HG02840 (cell line): ENCODE measurements around the gene NUCB1.

Experiments
- ATAC-seq: cut with Tn5 transposase; IDR thresholded peaks from one replicate; pipeline ENCODE4 v1.9.1; 2021; ENCODE audit warnings: mild to moderate bottlenecking, moderate library complexity, moderate number of reproducible peaks; ENCODE audit not compliant: unreplicated experiment, low FRiP score

NUCB1 gene

DNA sequence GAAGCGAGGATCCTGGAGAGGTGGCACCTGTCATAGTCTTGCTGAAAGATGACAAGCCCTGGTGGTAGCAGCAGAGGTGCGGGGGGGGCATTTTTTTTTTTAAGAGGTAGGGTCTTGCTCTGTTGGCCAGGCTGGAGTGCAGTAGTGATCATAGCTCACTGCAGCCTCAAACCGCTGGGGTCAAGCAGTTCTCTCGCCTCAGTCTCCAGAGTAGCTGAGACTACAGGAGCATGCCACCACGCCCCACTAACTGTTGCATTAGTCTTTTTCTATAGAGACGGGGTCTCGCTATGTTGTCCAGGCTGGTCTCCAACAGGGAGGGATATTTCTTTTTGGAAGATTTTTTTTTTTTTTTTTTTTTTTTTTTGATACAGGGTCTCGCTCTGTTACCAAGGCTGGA is 57.9 kb downstream of the NUCB1 start:
- no peak for ATAC-seq

DNA sequence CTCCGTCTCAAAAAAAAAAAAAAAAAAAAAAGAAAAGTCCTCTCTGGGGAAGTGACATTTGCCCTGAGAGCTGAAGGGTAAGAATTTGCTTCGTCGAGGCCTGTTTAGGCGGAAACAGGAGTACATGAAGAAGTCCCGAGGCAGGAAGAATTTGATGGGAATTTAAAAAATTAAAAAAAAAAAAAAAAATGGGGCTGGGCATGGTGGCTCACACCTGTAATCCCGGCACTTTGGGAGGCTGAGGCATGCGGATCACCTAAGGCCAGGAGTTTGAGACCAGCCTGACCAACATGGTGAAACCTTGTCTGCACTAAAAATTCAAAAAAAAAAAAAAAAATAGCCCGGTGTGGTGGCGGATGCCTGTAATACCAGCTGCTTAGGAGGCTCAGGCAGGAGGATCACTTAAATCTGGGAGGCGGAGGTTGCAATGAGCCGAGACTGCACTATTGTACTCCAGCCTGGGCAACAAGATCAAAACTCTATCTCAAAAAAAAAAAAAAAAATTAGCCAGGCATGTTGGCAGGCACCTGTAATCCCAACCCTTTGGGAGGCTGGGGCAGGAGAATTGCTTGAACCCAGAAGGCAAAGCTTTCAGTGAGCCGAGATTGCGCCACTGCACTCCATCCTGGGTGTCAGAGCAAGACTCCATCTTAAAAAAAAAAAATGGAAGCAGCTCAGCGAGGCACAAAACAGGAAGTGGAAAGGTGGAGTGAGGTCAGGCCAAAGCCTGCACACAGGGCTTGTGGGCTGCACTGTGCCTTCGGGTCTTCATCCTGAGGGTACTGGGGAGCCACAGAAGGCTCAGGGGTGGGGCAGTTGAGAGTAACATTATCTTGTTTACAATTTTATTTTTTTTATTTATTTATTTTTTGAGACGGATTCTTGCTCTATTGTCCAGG is 59.5 kb downstream of the NUCB1 start:
- ATAC-seq: no peak

DNA sequence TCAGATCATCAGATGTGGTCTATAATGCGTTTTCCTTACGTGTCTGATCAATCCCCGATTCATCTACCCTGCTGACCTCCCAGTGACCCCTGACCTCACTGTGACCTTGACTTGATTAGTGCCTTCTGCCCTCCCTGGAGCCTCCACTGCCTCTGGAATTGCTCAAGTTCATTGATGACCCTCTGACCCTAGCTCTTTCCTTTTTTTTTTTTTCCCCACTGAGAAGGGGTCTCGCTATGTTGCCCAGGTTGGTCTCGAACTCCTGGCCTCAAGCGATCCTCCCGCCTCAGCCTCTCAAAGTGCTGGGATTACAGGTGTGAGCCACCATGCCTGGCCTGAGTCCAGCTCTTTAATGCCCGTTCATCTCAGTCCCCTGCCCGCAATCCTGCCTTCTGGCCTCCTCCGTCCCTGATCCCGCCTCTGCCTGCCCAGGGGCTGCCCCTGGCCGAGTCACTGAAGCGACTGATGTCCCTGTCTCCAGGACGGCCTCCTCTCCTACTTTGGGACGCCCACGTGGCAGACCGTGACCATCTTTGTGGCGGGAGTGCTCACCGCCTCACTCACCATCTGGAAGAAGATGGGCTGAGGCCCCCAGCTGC is 61.0 kb downstream of the NUCB1 start:
- no peak for ATAC-seq

DNA sequence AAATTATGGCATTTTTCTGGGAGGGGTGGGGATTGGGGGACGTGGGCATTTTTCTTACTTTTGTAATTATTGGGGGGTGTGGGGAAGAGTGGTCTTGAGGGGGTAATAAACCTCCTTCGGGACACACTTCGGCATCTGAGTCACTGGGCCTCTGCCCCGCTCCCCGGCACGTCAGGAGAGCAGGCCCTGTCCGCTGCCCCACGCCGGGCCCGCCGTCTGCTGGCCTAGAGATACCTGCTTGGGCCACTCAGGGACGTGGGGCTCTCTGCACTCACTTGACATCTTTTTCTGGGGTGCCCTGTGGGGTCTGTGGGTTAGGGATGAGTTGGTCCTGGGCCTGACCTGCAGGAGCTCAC is 61.5 kb downstream of the NUCB1 start:
- ATAC-seq: no peak

DNA sequence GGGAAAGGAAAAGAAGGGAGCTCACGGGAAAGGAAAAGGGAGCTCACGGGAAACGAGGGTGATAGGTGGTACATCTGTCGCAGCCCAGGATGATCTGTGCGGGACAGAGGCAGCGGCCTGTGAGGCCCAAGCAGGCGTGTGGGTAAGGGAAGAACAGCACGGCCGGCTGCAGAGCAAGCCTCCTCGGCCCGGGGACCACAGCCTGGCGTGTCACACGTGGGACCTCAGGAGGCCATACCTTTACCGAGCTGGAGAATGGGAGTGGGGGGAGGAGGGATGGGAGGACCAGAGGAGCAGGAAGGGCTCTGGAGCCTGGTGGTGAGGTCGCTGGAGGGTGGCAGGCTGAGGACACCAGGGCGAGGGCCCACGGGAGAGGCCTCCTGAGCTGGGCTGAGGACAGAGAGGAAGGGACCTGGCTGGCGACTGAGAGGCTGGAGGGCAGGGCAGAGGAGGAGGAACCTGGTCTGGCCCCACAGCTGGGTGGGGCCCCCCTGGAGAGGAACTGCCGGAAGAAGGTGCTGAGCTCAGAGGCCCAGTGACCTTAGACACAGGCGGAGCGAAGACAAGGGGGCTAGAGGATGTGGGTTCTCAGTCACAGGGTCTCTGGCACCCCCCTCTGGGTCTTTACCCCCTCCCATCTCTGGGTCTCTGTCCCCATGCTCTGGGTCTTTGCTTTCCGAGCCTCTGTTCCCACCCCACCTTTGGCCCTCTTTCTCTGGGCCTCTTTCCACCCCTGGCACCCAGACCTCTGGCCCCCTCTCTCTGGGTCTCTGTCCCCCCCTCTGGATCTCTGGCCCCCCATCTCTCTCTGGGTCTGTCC is 62.1 kb downstream of the NUCB1 start:
- no peak for ATAC-seq

DNA sequence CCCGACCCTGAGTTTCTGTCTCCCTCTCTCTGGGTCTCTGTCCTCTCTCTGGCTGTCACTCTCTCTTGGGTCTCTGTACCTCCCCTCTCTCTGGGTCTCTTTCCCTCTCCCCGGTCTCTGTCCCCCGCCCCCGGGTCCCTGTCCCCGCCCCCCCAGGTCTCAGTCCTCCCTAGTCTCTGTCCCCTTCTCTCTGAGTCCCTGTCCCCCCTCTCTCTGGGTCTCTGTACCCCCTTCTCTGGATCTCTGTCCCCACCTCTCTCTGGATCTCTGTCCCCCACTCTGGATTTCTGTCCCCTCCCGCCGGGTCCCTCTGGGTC is 62.7 kb downstream of the NUCB1 start:
- no peak for ATAC-seq

DNA sequence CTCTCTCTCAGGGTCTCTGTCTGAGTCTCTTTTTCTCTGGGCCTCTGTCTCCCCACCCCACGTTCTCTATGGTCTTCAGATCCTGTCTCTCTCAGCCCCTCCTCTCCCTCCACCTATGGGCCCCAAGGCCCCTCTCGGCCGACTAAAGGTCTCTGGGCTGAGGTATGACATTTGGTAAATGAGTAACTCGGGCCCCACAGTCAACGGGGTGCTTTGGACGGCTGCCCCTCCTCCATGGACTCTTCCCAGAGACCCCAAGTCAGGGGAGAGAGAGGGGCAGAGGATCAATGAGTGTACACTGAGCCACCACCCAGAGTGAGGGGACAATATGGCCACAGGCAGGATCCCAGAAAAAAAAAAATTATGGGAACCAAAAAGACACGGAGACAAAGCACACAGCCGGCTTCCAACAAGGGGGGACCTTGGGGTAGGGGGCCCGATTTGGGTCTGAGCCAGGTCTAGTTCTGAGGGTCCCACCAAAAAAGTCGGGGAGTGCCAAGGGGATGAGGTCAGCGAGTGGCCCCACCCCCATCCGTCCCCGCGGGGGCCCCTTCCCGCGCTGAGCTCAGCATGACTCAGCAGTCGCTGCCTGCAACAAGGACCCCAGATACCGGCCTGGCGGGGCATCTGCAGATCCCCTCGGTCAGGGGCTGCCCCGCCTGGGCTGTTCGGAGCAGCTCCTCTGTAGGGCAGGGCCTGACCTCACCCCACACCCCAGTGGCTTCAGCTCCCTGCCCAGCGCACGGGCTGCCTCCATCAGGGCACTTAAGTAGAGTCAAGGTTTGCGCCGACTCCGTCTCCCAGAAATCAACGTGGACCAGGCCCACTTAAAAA is 63.5 kb downstream of the NUCB1 start:
- no peak for ATAC-seq

DNA sequence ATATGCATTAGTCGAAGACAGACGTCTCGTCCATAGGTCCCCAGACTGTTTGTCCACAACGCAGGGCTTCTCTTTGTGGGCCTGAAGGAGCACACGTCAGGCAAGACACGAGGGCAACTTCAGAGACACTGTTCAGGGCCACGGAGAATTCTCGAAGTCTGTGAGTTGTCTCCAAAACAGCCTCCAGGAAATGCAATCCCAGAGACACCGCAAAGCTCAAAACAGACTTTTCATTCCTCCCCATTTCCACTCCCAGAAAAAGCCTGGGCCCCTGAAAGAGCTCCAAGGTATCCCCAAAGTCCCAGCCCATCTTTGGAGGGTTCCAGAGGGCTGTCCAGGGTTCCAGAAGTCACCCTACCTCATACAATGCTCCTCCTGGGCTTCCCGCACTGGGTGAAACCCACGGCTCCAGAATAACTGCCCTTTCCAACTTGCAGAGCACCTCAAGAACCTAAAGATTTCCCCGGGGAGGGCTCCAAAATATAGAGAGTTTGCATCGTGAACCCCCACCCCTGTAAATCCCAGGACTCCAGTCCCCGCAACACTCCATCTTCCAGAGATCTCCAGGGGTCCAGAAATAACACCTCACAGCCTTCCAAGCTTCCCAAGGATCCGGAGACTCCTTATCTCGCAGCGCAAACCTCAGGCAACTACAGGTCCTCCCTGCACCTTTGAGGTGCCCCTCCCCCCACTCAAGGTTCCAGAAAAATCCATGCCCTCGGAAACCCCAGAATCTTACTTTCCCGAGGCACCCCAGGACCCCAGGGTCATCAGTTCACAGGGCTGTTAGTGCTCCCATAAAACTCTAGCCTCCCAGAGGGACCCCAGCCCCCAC is 64.3 kb downstream of the NUCB1 start:
- no peak for ATAC-seq

DNA sequence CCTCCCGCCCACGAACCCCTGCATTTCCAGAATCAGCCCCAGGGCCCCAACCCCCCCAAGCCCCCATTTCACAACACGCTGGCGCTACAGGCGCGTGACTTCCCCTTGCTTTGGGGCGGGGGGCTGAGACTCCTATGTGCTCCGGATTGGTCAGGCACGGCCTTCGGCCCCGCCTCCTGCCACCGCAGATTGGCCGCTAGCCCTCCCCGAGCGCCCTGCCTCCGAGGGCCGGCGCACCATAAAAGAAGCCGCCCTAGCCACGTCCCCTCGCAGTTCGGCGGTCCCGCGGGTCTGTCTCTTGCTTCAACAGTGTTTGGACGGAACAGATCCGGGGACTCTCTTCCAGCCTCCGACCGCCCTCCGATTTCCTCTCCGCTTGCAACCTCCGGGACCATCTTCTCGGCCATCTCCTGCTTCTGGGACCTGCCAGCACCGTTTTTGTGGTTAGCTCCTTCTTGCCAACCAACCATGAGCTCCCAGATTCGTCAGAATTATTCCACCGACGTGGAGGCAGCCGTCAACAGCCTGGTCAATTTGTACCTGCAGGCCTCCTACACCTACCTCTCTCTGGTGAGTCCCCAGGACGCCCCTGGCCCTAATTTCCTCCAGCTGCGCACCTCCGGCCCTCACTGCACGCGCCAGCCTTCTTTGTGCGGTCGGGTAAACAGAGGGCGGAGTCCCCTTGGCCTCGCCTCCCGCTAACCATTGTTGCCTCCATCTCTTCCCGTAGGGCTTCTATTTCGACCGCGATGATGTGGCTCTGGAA is 65.1 kb downstream of the NUCB1 start, which contains the start of gene FTL:
Gene FTL, plus strand, starts transcription at position 270 of the 766 bp plus-strand sequence. Its CDS starts 199 bp downstream, at position 469.
- peak; percentile 53 for ATAC-seq

DNA sequence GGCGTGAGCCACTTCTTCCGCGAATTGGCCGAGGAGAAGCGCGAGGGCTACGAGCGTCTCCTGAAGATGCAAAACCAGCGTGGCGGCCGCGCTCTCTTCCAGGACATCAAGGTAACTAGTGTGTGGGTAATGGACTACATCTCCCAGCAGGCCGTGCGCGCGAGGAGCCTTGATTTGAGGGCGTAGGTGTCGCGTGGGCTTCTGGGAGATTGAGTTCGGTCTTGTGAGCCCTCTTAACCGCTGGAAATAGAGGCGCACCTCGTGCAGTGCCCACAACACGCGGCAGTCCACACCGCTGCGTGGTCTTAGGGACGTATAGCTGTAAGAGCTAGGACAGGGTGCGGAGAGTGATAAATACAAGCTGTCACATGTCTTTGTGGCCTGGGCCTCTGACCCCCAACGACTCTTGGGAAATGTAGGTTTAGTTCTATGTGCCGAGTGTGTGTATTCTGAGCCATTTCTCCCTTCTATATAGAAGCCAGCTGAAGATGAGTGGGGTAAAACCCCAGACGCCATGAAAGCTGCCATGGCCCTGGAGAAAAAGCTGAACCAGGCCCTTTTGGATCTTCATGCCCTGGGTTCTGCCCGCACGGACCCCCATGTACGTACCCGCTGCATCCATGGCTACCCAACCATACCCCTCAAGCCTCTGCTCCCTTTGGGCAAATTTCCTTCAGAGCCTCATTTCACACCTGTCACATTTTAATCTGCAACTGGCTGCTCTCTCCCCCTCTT is 65.9 kb downstream of the NUCB1 start:
- ATAC-seq: peak; percentile 7

DNA sequence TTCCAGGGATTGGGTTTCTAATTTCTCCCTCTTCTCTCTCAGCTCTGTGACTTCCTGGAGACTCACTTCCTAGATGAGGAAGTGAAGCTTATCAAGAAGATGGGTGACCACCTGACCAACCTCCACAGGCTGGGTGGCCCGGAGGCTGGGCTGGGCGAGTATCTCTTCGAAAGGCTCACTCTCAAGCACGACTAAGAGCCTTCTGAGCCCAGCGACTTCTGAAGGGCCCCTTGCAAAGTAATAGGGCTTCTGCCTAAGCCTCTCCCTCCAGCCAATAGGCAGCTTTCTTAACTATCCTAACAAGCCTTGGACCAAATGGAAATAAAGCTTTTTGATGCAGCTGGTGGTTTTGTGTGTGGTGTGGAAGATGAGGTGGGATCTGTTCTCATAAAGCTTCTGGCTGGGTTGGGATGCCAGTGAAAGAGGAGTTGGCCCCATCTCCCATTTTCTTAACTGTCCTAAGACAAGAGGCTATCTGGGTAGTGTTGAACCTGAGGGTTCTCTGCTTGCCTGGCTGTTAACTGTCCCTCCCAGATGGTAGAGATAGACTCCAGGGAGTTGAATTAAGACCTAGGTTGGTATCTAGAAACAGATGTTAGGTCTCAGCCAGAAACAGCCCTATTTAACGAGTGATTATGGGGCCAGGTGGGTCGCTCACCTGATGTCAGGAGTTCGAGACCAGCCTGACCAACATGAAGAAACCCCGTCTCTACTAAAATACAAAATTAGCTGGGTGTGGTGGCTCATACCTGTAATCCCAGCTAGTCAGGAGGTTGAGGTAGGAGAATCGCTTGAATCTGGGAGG is 66.6 kb downstream of the NUCB1 start:
- ATAC-seq: no peak

DNA sequence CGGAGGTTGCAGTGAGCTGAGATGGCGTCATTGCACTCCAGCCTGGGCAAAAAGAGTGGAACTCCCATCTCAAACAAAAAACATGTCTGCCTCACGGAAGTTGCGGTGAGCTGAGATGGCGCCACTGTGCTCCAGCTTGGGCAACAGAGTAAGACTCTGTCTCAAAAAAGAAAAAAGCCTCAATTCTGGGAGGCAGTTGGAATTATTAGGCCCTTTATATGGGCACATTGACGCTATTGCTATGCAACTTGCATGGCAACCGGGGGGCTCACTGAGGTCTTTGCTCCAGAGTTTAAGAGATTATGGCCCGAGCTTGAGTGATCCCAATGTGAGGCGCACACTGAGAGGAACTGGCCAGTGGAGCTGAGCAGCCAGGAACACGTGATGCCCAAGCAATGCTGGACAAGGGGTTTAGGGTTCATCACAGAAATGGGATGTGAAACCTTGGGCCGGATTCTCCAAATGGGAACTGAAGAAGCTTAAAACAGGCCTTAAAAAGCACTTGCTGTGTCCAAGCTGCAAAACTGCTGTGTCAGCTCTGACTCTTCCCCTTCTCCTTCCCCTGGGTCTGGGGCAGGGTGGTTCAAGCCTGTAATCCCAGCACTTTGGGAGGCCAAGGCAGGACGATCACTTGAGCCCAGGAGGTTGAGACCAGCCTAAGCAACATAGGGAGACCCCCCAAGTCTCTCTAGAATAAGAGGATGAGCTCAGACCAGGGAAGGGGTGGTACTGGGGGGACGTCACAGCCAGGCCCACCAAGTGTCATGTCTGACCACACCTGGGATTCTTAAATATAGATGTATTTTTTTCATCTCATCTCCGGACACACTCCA is 67.5 kb downstream of the NUCB1 start:
- no peak for ATAC-seq

DNA sequence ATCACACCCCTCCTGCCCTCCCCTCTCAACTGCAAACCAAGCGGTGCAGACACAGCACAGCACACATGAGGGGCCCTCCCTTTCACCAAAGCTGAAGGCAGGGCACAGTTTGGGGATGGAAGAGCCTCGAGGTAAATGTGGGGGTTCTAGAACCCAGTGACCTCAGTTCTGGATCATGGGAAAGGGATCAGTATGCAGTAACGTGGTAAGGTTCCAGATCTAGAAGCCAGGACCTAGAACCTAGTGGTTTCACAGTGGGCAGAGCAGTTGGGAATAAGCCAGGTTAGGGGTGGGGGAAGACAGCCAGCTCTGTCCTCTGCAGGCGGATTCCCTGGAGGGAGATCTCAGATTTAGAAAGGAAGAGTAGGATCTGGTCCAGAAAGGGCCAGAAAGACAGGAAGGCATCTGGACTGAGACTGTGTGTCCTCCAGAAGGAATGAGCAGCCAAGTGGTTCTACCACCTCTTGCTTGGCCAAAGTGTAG is 68.1 kb downstream of the NUCB1 start:
- ATAC-seq: no peak

DNA sequence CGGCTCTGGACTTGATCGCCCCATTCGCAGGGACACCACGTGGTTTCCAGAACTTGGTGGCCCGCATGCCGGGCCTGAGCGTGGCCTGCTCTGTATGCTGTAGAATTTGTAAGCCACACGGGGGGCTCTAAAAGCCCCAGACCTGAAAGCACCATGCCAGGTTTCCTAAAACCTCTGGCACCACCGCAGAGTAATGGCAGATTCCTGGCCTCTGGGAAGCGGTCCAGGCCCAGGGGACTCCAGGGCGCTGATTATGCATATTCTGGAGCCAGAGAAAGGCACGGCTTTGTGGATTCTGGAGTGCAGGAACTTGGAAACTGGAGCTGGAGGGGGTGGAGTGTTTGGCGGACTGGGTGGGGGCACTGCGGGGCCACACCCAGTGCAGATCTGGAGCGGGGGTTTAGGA is 68.7 kb downstream of the NUCB1 start:
- no peak for ATAC-seq

DNA sequence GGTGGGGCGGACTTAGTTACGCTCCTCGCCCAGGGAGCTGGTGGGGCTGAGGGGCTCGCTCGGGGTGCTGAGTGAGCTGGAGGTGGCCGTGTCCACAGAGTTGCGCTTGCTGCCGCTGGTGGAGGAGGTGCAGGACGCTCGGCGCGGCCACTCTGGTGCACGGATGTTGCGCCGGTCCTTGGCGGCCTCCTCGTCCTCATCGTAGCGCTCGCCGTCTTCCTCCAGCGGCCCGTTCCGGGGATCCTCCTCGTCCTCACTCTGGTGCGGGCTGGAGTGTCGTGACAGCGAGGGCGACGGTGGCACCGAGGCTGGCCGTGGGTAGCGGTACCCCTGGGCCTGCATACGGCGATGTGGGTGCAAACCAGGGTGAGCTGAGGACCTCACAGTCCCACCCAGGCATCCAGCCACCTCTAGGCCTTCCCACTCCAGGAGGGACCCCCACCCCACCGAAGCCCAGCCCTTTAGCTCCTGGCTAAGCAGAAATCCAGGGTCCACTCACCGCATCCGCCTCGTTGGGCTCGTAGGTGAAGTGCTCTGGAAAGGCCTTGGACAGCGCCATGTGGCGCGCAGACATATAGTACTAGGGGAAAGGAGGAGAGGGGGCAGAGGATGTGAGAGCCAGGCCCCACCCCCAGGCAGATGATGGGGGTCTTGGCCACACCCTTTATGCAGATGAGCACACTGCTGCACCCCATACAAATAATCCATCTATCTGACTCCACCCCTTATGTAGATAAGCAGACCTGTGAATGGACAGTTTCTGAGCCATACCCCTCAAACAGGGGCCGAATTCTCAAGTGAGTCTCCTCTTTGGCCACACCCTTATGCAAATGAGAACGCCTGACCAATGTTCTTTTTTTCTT is 69.4 kb downstream of the NUCB1 start:
- ATAC-seq: no peak
